ENCODE results near the gene MYO3B.

The MYO3B gene

DNA sequence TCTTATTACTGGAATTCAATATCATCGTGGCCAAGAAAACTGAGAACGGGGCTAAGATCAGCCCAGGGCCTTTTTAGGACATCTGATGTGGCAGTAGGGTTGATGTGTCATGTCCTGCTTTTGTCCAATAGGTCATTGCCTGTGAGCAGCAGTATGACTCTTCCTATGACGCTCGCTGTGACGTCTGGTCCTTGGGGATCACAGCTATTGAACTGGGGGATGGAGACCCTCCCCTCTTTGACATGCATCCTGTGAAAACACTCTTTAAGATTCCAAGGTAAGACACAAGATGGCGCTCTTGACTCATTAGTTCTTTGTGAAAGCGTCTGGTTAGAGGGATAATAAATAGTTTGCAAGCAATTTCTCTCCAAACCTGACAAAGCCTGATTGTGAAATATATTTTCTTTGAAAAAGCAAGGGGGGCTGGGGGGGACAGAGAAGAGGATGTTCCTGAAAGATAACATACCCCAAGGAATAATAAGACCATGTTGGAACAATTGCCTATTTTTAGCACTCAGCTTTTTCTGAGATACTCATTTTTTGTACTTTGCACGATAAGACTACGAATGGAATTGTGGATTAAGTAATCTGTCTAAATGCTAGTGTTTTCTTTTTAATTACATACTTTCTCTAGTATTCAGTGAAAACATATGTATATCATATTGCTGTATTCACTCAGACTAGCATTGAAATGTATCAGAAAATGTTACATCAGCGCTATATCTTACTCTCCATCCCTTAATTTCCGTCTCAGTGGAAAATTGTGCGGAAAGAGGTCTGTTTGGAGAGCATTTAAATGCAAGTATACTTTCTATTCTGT, 58.1 kb downstream of the MYO3B start:
- DNase-seq (ENCODE audit: low spot score), result peak; percentile 50

DNA sequence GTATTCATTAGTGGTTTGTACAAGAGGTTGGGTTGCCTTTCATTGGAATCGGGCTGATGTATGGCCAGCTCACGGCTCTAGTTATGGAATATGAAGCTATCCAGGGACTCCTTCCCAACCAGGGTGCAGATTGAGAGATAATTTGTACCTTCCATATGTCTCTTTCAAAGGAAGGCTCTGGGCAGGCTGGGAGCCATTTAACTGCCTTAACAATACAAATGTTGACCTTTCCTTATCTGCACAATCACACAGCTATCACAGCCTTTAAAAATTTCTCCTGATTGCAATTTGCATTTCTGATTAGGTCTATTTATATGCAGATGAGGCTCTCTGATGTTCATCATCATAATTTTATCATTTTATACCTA, 58.7 kb downstream of the MYO3B start:
- DNase-seq (ENCODE audit: low spot score), result no peak

DNA sequence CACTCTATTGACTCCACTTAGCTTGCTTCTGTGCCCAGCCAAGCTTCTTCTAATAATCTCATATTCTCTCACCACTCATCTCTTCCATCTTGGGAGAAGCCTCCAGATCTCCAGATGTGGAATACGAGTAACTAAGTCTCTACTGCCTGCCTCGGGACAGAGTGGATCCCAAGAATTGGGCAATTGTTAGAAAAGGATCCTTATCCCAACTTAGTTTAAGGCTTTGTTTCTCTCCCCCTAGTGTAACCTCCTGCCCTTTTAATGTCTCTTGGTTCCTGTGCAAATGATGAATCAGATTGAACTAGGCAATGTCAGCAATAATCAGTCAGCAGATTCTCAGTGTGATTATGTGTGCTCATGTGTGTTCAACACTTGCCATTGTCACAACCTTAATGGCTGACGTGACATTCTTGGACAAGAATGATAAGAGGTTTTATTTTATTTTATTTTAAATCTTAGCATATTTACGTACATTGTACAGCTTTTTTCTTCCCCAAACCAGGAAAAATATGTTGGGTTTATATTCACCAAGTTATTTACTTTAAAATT, 59.7 kb downstream of the MYO3B start:
- no peak for DNase-seq (ENCODE audit: low spot score)

DNA sequence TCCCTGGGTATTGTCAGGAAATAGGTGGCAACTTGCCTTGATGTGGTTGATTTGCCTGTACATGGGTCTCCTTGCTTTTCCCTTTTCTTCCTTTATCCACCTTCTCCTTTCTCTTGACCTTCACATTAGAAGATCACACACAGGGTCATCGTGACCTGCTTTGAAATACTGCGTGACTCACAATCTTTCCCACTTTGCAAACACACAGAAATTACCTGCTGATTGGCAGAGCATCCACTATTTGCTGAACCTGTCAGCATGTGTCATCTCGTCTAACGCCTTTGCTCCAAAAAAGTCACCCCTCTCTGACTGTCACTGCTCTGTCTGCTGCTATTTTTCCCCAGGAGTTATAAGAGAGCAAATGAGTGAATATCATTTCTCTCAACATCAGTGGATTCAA, 60.8 kb downstream of the MYO3B start:
- DNase-seq (ENCODE audit: low spot score), result no peak

DNA sequence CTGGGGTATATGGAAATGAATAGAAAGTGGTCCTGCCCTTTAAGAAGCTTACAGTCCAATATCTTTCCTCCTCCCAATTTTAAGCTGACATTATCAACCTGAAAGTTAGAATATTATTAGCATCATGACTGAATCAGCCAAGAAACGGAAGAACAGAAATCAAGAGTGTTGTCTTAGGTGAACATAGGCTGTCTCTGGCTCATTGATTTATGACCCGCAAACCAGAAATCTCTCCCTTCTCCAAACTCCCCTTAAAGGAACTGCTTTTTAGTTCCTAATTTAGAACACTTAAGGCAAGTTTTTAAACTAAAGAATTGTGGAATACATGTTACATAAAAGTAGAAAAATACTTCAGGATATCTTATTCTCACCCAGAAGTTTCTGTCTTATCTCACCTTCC, 62.7 kb downstream of the MYO3B start:
- DNase-seq (ENCODE audit: low spot score), result no peak

DNA sequence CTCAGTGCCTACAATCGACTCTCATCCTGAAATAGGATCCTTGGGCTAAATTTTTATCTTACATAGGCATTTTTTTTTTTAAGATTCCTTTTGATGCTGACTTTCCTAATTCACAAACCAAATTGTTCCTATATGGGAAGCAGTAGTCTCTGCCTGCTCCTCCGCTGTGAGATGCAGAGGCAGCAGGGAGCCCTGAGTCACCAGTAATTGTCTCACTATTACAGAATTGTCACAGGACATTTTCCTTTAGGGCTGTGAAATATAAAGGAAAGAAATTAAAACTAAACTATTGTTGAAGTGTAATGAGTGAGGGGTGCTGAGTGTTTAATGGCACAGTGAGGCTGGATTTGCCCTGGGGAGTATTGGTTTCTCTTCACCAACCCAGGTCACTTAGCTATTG, 63.8 kb downstream of the MYO3B start:
- no peak for DNase-seq (ENCODE audit: low spot score)

DNA sequence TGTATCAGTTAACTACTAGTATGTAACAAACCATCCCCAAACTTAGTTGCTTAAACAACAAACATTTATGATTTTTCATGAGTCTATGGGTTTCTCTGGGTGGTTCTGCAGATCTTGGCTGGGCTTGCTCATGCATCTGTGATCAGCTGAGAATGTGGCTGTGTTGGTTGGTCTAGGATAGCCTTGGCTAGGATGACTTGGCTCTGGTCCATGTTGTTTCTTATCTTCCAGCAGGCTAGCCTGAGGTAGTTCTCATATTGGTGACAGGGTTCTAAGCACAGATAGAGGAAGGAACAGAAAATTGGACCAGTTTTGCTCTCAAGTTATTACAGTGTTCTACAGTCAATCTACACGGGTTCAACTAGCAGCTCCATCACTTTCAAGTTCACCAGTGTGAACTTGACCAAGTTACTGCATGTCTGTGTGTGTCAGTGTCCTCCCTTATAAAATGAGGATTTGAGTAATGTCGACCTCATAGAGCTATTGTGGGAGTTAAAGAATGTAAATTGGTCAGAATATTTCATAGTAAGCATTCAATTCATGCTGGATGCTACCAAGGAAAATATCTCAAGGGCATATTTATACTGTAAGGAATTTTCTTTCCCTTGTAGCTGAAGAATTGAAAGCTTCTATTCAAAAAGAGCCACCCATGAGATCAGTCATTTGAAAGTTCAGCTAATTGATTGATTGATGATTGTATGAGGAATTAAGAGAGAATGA, 65.3 kb downstream of the MYO3B start:
- peak; percentile 13 for DNase-seq (ENCODE audit: low spot score)

DNA sequence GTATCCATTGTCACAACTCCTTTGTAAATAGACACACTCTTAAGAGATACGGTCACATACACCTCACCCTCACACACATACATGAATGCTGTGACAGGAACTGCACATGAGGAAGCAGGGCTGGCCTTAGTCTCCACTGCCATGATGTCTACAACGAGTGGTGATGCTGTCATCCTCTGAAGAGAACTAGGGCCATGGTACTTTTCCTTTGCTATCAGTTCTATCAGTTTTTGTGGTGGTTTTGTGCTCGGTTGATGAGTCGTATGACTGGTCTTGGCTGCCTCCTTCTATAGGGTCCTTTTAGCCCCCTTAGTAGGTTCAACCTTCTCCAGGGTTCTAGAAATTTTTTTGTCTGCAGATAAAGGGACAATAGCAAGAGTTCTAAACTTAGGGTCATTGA, 66.0 kb downstream of the MYO3B start:
- no peak for DNase-seq (ENCODE audit: low spot score)

DNA sequence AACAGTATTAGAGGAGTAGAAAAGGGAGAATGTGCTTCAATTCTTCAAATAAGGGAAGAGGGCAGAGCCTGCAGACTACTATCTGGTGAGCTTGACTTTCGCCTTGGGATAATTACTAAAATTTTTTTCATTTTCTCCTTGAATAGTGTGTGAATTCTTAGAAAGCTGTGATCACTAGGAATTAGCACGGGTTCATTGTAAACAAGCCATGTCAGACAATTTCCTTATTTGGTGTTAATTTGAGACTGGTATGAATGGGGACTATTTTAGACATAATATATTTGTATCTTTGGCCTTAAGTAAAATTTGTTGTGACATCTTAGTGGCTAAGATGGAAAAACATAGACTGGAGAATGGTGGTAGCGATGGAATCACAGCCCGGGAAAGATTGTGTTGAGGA, 66.6 kb downstream of the MYO3B start:
- DNase-seq (ENCODE audit: low spot score), result no peak

DNA sequence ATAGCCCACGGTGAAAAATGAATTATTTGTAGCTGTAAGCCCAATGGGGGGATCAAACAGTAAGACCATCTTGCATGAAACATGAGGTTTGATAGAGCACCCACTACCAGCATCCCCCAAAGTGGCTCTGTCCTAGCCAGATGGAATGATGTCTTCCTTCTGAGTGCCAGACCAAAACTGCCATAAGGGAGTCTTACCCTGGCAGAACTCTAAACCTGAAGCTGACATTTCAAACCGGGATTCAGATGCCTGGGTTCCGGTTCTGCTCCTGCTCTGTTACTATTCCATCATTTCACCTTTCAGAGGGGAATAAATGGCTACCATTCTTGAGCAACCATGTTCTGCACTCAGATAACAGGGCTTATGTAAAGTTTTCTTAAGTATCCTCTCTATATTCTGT, 67.4 kb downstream of the MYO3B start:
- DNase-seq (ENCODE audit: low spot score), result no peak

DNA sequence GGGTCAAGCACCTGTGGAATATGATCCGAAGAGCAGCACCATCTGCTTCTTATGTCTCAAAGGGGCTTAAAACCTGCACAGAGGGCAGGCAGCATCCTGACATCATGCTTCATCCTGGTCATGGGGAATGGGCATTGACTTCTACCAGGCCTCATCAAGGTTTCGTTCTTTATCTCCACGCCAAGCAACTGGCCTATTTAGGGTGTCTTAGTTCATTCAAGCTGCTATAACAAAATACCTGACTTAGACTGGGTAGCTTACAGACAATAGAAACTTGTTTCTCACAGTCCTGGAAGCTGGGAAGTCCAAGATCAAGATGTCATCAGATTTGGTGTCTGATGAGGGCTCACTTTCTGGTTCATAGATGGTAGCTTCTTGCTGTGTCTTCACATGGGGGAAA, 69.4 kb downstream of the MYO3B start:
- no peak for DNase-seq (ENCODE audit: low spot score)

DNA sequence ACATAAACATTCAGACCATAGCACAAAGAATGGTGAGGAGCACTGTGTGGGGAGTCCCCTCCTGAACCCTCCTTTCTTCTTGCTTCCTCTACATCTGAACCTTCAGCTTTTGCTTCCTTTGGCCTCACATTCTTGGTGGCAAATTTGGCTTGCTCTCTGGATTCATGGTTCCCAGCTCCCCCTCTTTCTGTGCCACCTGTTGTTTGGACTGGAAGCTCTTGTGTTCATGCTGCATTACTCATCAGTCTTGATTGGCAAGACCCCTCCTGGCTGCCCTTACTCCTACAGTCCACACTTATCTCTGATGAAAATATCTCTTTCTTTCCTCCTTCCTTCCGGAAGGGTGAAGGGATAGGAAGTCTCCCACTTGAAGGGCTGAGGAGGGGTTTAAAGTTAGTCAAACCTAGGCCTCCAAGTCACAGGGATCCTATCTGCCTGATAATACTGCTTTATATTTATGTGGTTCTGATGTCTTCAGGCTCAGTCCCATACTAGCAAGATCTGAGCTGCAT, 70.0 kb downstream of the MYO3B start:
- DNase-seq (ENCODE audit: low spot score), result no peak

DNA sequence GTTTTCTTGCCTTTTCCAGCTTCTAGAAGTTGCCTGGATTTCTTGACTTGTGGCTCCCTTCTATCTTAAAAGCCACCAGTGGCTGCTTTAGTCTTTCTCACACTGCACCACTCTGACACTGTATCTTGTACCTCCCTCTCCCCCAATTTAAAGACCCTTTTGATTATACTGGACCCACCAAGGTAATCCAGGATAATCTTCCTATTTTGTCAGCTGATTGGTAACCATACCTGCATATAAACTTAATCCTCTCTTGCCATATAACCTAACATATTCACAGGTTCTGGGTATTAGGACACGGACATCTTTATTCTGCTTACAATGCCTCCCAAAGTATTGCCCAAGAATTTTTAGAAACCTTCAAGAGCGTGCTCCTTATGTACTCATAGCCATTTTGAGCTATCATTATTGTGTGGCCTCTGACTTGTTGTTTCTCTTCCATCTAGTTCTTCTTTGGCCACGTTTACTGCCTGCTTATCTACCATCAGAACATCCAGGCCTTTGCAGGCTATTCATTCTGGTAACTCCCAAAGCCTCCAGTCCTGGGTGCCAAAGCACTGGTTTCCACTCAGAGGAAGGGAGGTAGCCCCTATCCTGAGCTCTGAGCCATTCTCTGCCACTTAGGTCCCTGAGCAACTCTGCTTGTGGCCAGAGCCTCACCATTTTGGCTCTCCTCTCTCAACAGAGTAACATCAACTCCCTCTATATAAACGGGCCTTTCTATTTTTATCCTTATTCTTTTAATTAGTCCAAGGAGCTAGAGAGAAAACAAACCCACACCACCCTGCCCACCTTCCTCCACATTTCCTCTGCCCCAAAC, 70.8 kb downstream of the MYO3B start:
- DNase-seq (ENCODE audit: low spot score), result no peak

DNA sequence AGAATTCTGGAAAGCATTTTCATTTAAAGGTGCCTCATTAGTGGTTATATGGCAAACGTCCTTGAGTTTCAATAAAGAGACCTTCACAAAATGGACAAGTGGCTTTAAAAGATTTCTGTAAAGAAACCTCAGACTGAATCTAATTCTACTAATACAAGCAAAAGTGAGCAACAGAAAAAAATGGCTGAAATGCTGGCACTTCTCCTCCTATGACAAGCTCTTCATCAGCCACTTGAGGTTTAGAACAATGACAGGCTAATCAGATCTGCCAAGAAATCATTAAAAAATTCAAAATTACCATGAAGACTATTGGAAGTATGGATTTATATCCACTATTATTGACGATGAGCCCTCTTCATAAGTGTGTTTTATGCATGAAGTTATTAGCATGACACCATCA, 71.8 kb downstream of the MYO3B start:
- DNase-seq (ENCODE audit: low spot score), result no peak

DNA sequence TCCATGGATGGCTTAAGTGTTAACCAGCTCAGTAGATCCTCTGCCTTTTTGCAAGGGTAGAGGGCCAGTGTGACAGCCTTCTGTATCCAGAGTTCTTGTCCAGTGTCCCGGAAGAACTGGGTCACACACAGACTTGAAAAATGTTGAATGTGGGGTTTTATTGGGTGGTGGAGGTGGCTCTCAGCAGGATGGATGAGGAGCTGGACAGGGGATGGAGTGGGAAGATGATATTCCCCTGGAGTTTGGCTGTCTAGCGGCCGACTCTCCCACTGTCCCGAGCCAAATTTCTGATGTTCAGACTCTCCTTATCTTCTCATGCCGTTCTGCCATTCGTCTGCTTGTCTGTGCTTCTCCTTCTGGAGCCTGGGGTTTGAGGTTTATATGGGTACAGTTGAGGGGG, 72.6 kb downstream of the MYO3B start:
- DNase-seq (ENCODE audit: low spot score), result no peak

DNA sequence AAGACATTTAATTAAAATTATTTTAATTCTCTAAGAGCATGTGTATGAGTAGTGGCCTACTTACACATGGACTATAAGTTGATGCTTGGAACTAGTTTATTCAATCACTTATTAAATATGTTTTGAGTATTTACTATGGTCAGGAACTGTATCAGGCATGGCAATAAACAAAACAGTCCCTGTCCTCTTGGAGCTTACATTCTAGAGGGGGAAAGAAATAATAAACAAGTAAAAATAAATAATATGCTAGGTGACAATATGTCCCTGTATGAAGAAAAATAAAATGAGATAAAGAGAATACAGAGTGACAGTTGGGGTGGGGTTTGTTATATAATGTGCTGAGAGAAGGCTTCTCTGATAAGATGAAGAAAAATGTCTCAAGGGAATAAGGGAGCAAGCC, 74.5 kb downstream of the MYO3B start:
- no peak for DNase-seq (ENCODE audit: low spot score)

DNA sequence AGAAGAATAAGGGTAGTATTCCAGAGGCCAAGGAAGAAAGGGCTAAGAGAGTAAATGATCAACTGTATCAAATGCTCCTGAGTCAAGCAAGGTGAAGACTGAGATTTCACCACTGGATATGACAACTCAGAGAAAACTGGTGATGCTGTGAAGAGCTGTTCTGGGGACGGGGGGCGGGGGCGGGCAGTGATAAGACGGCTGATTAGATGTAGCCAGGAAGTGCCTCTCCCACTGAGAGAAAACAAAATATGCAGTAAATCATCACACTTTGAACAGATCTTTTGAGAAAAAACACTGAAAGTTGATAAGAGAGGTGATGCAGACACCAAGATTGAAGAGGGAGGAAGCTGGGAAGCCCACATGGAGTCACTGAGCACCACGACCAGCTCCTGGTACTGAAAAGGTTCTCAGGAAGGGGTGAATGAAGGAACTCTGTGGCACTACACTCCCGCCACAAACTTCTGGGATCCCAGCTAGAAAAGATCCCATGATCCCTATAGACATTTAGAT, 75.8 kb downstream of the MYO3B start:
- DNase-seq (ENCODE audit: low spot score), result no peak

DNA sequence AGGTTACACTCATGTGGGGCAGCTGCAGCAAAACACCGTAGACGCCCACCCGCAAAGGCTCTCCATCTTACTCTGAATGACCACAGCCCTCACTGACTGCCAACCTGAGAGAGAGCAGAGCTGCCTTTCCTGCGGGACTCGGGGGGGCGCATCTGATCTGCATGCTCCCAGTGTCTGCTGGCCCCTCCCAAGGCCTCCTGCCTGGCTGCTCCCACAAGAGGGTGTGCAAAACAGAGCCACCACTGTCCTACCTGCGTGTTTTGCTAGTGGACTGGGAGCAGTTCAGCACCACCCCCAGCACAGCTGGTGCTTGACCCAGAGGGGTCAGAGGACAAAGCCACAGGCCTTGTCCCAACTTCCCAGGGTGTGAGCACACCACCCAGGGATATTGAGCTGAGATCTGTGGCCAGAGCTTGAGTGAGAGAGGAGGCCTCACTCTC, 76.4 kb downstream of the MYO3B start:
- no peak for DNase-seq (ENCODE audit: low spot score)

DNA sequence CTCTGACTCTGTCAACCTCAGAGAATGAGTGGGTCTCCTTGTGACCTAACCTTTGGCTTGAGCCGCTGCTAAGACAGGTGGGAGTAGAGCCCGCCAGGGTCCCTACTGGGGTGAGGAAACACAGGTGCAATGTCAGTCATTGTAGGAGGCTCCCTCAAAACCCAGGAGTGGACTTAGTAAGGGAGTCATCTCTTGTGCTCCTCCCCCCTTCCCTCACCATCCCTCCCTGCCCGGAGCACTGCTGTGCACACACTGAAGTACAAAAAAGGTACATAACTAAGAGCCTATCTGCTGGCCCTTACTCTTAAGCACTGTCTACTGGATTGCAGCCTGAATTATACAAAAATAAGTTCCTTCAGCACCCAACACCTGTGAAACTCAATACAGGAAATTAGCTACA, 77.2 kb downstream of the MYO3B start:
- DNase-seq (ENCODE audit: low spot score), result no peak

DNA sequence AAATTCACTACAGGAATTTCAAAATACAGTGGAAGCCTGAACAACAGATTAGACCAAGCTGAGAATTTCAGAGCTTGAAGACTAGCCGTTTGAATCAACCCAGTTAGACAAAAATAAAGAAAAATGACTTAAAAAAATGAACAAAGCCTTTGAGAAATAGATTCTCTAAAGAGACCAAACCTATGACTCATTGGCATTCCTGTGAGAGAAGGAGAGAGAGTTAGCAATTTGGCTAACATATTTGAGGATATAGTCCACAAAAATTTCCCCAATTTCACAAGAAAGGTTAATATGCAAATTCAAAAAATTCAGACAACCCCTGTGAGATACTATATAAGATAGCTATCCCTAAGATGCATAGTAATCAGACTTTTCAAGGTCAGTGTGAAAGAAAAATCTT, 78.0 kb downstream of the MYO3B start:
- DNase-seq (ENCODE audit: low spot score), result no peak

DNA sequence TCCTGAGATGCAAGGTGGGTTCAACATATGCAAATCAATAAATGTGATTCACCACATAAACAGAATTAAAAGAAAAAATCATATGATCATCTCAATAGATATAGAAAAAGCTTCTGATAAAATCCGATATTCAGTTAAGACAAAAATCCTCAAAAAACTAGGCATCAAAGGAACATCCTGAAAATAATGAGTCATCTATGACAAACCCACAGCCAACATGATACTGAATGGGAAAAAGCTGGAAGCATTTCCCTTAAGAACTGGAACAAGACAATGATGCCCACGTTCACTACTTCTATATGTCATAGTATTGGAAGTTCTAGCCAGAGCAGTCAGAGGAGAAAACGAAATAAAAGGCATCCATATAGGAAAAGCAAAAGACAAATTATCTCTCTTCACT, 80.4 kb downstream of the MYO3B start:
- no peak for DNase-seq (ENCODE audit: low spot score)

DNA sequence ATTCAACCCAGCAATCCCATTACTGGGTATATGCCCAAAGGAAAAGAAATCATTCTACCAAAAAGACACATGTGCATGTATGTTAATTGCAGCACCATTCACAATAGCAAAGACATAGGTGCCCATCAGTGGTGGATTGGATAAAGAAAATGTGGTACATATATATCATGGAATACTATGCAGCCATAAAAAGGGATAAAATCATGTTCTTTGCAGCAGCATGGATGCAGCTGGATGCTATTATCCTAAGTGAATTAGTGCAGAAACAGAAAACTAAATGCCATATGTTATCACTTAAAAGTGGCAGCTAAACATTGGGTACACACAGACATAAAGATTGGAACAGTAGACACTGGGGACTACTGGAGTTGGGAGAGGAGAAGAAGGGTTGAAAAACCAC, 82.2 kb downstream of the MYO3B start:
- DNase-seq (ENCODE audit: low spot score), result no peak
